ENCODE data around the gene TMEM41A. TPM values are rescaled to one million over a fixed set of nuclear protein-coding genes. Genes with fewer than 3 reads are reported as not detected.
"Not testable (repeated sequence)": the region's sequence is repeated elsewhere in the genome, so short reads cannot be mapped to it uniquely, and the experiment has no call there.

The TMEM41A gene
- total and polyA plus RNA-seq, 7 donors, result 3.0 to 10.4 (median 9.1) TPM

- WGBS, 2 donors, result 75 to 81% methylated on average over 2 of the region's 2 CpGs
Observed at GRCh38 chr3:185457376-185457775, 41.5 kb downstream of the TMEM41A start.

GRCh38 chr3:185451432-185451831, 47.4 kb downstream of the TMEM41A start:
- H3K27me3 ChIP-seq; intact Hi-C loops (cut with DNase I); H3K4me3 ChIP-seq; H3K27ac ChIP-seq; DNase-seq; H3K9me3 ChIP-seq; H3K4me1 ChIP-seq: not testable (repeated sequence)
- peaks cover 0 to 33% (median 0%) of the 10 kb centered on the region in 4 donors for H3K36me3 ChIP-seq
- WGBS, 2 donors, result 93 to 95% methylated on average over 8 of the region's 8 CpGs

More at GRCh38 chr3:185457376-185457775, 41.5 kb downstream of the TMEM41A start:
- Histone ChIP-seq H3K27me3 (no peaks in the 10 kb centered on the region), H3K27ac (no peak overlapping the region), H3K4me3 (no peak overlapping the region), H3K9me3 (no peaks in the 10 kb centered on the region), H3K36me3 (peaks cover 0 to 21% (median 0%) of the 10 kb centered on the region in 4 donors), H3K4me1 (no peaks in the 10 kb centered on the region)
- intact Hi-C loops (cut with DNase I), result no loop called here
- no peak for TF ChIP-seq CTCF (IDR thresholded peaks at IDR 0.05)
- TF ChIP-seq POLR2AphosphoS5 (IDR thresholded peaks at IDR 0.05), result no peak
- no peak for TF ChIP-seq EP300 (IDR thresholded peaks at IDR 0.05)
- TF ChIP-seq POLR2A (IDR thresholded peaks at IDR 0.05), result no peak
- no peak for DNase-seq

GRCh38 chr3:185448107-185448506, 50.7 kb downstream of the TMEM41A start:
- TF ChIP-seq EP300 (IDR thresholded peaks at IDR 0.05) (no peak), POLR2A (IDR thresholded peaks at IDR 0.05) (no peak), POLR2AphosphoS5 (IDR thresholded peaks at IDR 0.05) (no peak), CTCF (IDR thresholded peaks at IDR 0.05) (no peak)
- no peak overlapping the region for H3K4me3 ChIP-seq
- intact Hi-C loops (cut with DNase I), result no loop called here

GRCh38 chr3:185444329-185444728, 54.5 kb downstream of the TMEM41A start:
- Histone ChIP-seq H3K27me3 (no peaks in the 10 kb centered on the region), H3K4me3 (no peak overlapping the region), H3K36me3 (peaks cover 0 to 7% (median 0%) of the 10 kb centered on the region in 4 donors), H3K9me3 (no peaks in the 10 kb centered on the region), H3K27ac (no peak overlapping the region), H3K4me1 (no peaks in the 10 kb centered on the region)
- TF ChIP-seq POLR2AphosphoS5 (IDR thresholded peaks at IDR 0.05), result no peak
- no peak for TF ChIP-seq EP300 (IDR thresholded peaks at IDR 0.05)
- no peak for TF ChIP-seq CTCF (IDR thresholded peaks at IDR 0.05)
- TF ChIP-seq POLR2A (IDR thresholded peaks at IDR 0.05), result no peak
- 90 to 92% methylated on average over 2 of the region's 2 CpGs for WGBS, 2 donors
- no peak for DNase-seq
- intact Hi-C loops (cut with DNase I), result no loop called here

More at GRCh38 chr3:185448107-185448506, 50.7 kb downstream of the TMEM41A start:
- no peaks in the 10 kb centered on the region for H3K27me3 ChIP-seq
- peaks cover 0 to 33% (median 0%) of the 10 kb centered on the region in 4 donors for H3K36me3 ChIP-seq
- no peaks in the 10 kb centered on the region for H3K9me3 ChIP-seq
- no peak overlapping the region for H3K27ac ChIP-seq
- no peaks in the 10 kb centered on the region for H3K4me1 ChIP-seq
- DNase-seq, result no peak

GRCh38 chr3:185442031-185442430, 56.8 kb downstream of the TMEM41A start:
- H3K4me3 ChIP-seq, result no peak overlapping the region
- H3K27me3 ChIP-seq, result no peaks in the 10 kb centered on the region
- no peaks in the 10 kb centered on the region for H3K4me1 ChIP-seq
- no peak for DNase-seq
- 97% methylated on average over 6 of the region's 6 CpGs for WGBS, 2 donors
- peaks cover 0 to 23% (median under 1%) of the 10 kb centered on the region in 4 donors for H3K36me3 ChIP-seq
- intact Hi-C loops (cut with DNase I), result no loop called here
- TF ChIP-seq POLR2A (IDR thresholded peaks at IDR 0.05) (no peak), POLR2AphosphoS5 (IDR thresholded peaks at IDR 0.05) (no peak), EP300 (IDR thresholded peaks at IDR 0.05) (no peak), CTCF (IDR thresholded peaks at IDR 0.05) (no peak)
- H3K9me3 ChIP-seq, result no peaks in the 10 kb centered on the region
- no peak overlapping the region for H3K27ac ChIP-seq

Measured in sigmoid colon (tissue), 7 donors.